ENCODE results near the gene RPS6KA5.
"Not testable (repeated sequence)": the region's sequence is repeated elsewhere in the genome, so short reads cannot be mapped to it uniquely, and the experiment has no call there.

The RPS6KA5 gene

GRCh38 chr14:91065266-91065665 is 4.8 kb upstream of the RPS6KA5 start:
- no peak for DNase-seq

GRCh38 chr14:91063119-91063518 is 2.7 kb upstream of the RPS6KA5 start:
- no peak for DNase-seq

- DNase-seq, result no peak
These were observed 2.2 kb upstream of the RPS6KA5 start for GRCh38 chr14:91062600-91062999.

- no peak for DNase-seq
These were observed 831 bp upstream of the RPS6KA5 start for GRCh38 chr14:91061056-91061887.

GRCh38 chr14:91059576-91060350 is 678 bp downstream of the RPS6KA5 start:
- no peak for DNase-seq

- no peak for DNase-seq
These were observed 2.3 kb downstream of the RPS6KA5 start for GRCh38 chr14:91058042-91058581.

GRCh38 chr14:91056361-91056760 is 4.1 kb downstream of the RPS6KA5 start:
- no peak for DNase-seq

GRCh38 chr14:91055016-91055415 is 5.4 kb downstream of the RPS6KA5 start:
- DNase-seq, result no peak

GRCh38 chr14:91048676-91049075 is 11.8 kb downstream of the RPS6KA5 start:
- DNase-seq, result no peak

- no peak for DNase-seq
These were observed 12.2 kb downstream of the RPS6KA5 start for GRCh38 chr14:91048265-91048664.

GRCh38 chr14:91047174-91047753 is 13.2 kb downstream of the RPS6KA5 start:
- peak; percentile 76 for DNase-seq

- no peak for DNase-seq
These were observed 13.9 kb downstream of the RPS6KA5 start for GRCh38 chr14:91046488-91047072.

- DNase-seq, result no peak
These were observed 19.0 kb downstream of the RPS6KA5 start for GRCh38 chr14:91041450-91041849.

- DNase-seq, result no peak
These were observed 19.9 kb downstream of the RPS6KA5 start for GRCh38 chr14:91040545-91040944.

- no peak for DNase-seq
These were observed 22.0 kb downstream of the RPS6KA5 start for GRCh38 chr14:91038439-91038838.

GRCh38 chr14:91036741-91037469 is 23.5 kb downstream of the RPS6KA5 start:
- DNase-seq, result no peak

GRCh38 chr14:91035855-91036254 is 24.6 kb downstream of the RPS6KA5 start:
- no peak for DNase-seq

GRCh38 chr14:91034379-91034778 is 26.1 kb downstream of the RPS6KA5 start:
- DNase-seq, result not testable (repeated sequence)

- no peak for DNase-seq
These were observed 28.2 kb downstream of the RPS6KA5 start for GRCh38 chr14:91032248-91032647.

GRCh38 chr14:91031666-91032065 is 28.8 kb downstream of the RPS6KA5 start:
- DNase-seq, result no peak

GRCh38 chr14:91029456-91030217 is 30.8 kb downstream of the RPS6KA5 start:
- DNase-seq, result no peak

GRCh38 chr14:91027561-91027960 is 32.9 kb downstream of the RPS6KA5 start:
- DNase-seq, result no peak
